Stomach (tissue), 4 donors: ENCODE results near the gene MYO5B.

Source experiments
- CTCF ChIP-seq, 7 experiments: fragments of 450-650 bp in 4 of 7; fragments of 200-600 bp in 3 of 7; sonication (generic) in 3 of 7; IDR thresholded peaks; one replicate each; pipeline ENCODE4 v1.5.1; 2016 to 2019; ENCODE audit warnings: antibody characterized with exemption in 7 of 7, control low read depth in 2 of 7, mild to moderate bottlenecking in 1 of 7
- EP300 ChIP-seq: sonication (generic); formaldehyde crosslinking; IDR thresholded peaks from one replicate; pipeline ENCODE4 v1.6.1; 2017; ENCODE audit warnings: antibody characterized with exemption
- POLR2A ChIP-seq, 4 donors: fragments of 450-650 bp; IDR thresholded peaks; one replicate each; pipeline ENCODE4 v1.6.1; 2016; ENCODE audit warnings: antibody characterized with exemption in 4 of 4, control low read depth in 2 of 4, mild to moderate bottlenecking in 1 of 4, moderate library complexity in 1 of 4
- POLR2AphosphoS5 ChIP-seq, 3 donors: sonication (generic); formaldehyde crosslinking; IDR thresholded peaks; one replicate each; pipeline ENCODE4 v1.6.1; 2016; ENCODE audit warnings: antibody characterized with exemption in 3 of 3

- no peak for TF ChIP-seq CTCF (IDR thresholded peaks at IDR 0.05)
- no peak for TF ChIP-seq POLR2A (IDR thresholded peaks at IDR 0.05)
- no peak for TF ChIP-seq POLR2AphosphoS5 (IDR thresholded peaks at IDR 0.05)
- no peak for TF ChIP-seq EP300
Measured at GRCh38 chr18:50080316-50080715, 114.6 kb downstream of the MYO5B start.
